SK-N-SH (cell line): ENCODE measurements around the gene HDAC11. TPM values are rescaled to one million over a fixed set of nuclear protein-coding genes. Genes with fewer than 3 reads are reported as not detected.

Experiments used
- CTCF ChIA-PET: fragments of 300-600, 350-600 bp; formaldehyde crosslinking; extraction: SDS; loops from one replicate; lab custom pipeline; 2021; lab: Yijun Ruan, JAX
- POLR2A ChIA-PET: fragments of 350-600 bp; sonication (Branson Sonifier 250); formaldehyde crosslinking; extraction: SDS; loops from one replicate; lab custom pipeline; 2020; ENCODE audit warnings: antibody characterized with exemption, inconsistent platforms; lab: Yijun Ruan, JAX
- DNase-seq: peaks from one replicate; pipeline ENCODE4 v3.0.0; 2012
- H2AFZ ChIP-seq: fragments of 200-600 bp; sonication (generic); 2 replicates; pipeline ENCODE4 v1.8.1; 2016; ENCODE audit warnings: antibody characterized with exemption, mild to moderate bottlenecking, low read depth
- H3F3A ChIP-seq: fragments of 200-600 bp; sonication (generic); replicated peaks from 2 replicates; pipeline ENCODE3; 2016; ENCODE audit warnings: antibody characterized with exemption, mild to moderate bottlenecking; ENCODE audit not compliant: insufficient read depth
- H3K27ac ChIP-seq, 2 experiments: fragments of 200-500 bp in 1 of 2; fragments of 200-600 bp in 1 of 2; sonication (Bioruptor generic) in 1 of 2; sonication (generic), shearing (Covaris generic) in 1 of 2; 2 replicates each; pipeline versions ENCODE4 v1.5.1 to v1.6.1; 2014 to 2016; ENCODE audit warnings: low read depth in 2 of 2, inconsistent platforms in 1 of 2, low read length in 1 of 2, mild to moderate bottlenecking in 1 of 2, mixed read lengths in 1 of 2
- H3K27me3 ChIP-seq: fragments of 200-600 bp; sonication (generic), shearing (Covaris generic); 2 replicates; pipeline ENCODE4 v1.6.1; 2016; ENCODE audit warnings: mixed run types; ENCODE audit not compliant: insufficient read depth
- H3K36me3 ChIP-seq, 2 experiments: fragments of 200-500 bp in 1 of 2; fragments of 200-600 bp in 1 of 2; sonication (Bioruptor generic) in 1 of 2; sonication (generic) in 1 of 2; replicated peaks in 1 of 2; 2 replicates each; pipeline versions ENCODE3 to v1.5.1; 2014 to 2016; ENCODE audit warnings: low read length in 1 of 2, mild to moderate bottlenecking in 1 of 2; ENCODE audit not compliant: insufficient read depth in 2 of 2, control insufficient read depth in 1 of 2
- H3K4me1 ChIP-seq, 2 experiments: fragments of 200-500 bp in 1 of 2; fragments of 200-600 bp in 1 of 2; sonication (Bioruptor generic) in 1 of 2; sonication (generic), shearing (Covaris generic) in 1 of 2; 2 replicates each; pipeline versions ENCODE4 v1.5.1 to v1.6.1; 2014 to 2016; ENCODE audit warnings: low read depth in 1 of 2, low read length in 1 of 2, mixed run types in 1 of 2; ENCODE audit not compliant: insufficient read depth in 2 of 2, control insufficient read depth in 1 of 2
- H3K4me2 ChIP-seq: fragments of 200-600 bp; sonication (generic), shearing (Covaris generic); 2 replicates; pipeline ENCODE4 v1.6.1; 2017; ENCODE audit warnings: mixed run types
- H3K4me3 ChIP-seq, 2 experiments: fragments of 200-500 bp in 1 of 2; fragments of 200-600 bp in 1 of 2; sonication (Bioruptor generic) in 1 of 2; sonication (generic), shearing (Covaris generic) in 1 of 2; 2 replicates each; pipeline versions ENCODE4 v1.5.1 to v1.8.1; 2014 to 2016; ENCODE audit warnings: low read depth in 2 of 2, inconsistent platforms in 1 of 2, low read length in 1 of 2, mild to moderate bottlenecking in 1 of 2, mixed read lengths in 1 of 2, moderate library complexity in 1 of 2
- H3K79me2 ChIP-seq: fragments of 200-600 bp; sonication (generic); 2 replicates; pipeline ENCODE4 v1.8.1; 2017; ENCODE audit warnings: mild to moderate bottlenecking; ENCODE audit not compliant: insufficient read depth
- H3K9ac ChIP-seq: fragments of 200-600 bp; sonication (generic); 2 replicates; pipeline ENCODE4 v1.6.1; 2017; ENCODE audit warnings: mixed run types
- H3K9me2 ChIP-seq: fragments of 200-600 bp; sonication (generic); 2 replicates; pipeline ENCODE4 v1.6.1; 2017; ENCODE audit warnings: mixed run types
- H3K9me3 ChIP-seq: fragments of 200-600 bp; sonication (generic); 2 replicates; pipeline ENCODE4 v1.6.1; 2017; ENCODE audit warnings: mixed run types, mild to moderate bottlenecking, moderate library complexity
- H4K20me1 ChIP-seq: fragments of 200-600 bp; sonication (generic); 2 replicates; pipeline ENCODE4 v1.6.1; 2017; ENCODE audit warnings: mild to moderate bottlenecking, mixed run types; ENCODE audit not compliant: insufficient read depth
- EP300 ChIP-seq, 2 experiments: IDR thresholded peaks; 2 replicates each; pipeline versions ENCODE4 v1.4.0 to v1.6.1; 2012; ENCODE audit warnings: borderline replicate concordance in 1 of 2, low read depth in 1 of 2, low read length in 1 of 2
- FOSL2 ChIP-seq: IDR thresholded peaks from 2 replicates; pipeline ENCODE4 v1.4.0; 2012; ENCODE audit warnings: low read depth, mild to moderate bottlenecking, moderate library complexity, borderline replicate concordance
- FOXM1 ChIP-seq: IDR thresholded peaks from 2 replicates; pipeline ENCODE4 v1.4.0; 2012; ENCODE audit warnings: low read depth, mild to moderate bottlenecking
- JUND ChIP-seq: IDR thresholded peaks from 2 replicates; pipeline ENCODE4 v1.4.0; 2012
- MEF2A ChIP-seq: IDR thresholded peaks from 2 replicates; pipeline ENCODE4 v1.4.0; 2012; ENCODE audit warnings: low read depth, borderline replicate concordance
- WGBS: methylation state at CpG from one replicate; pipeline ENCODE4 v1.1.6; 2017; ENCODE audit warnings: low lambda C conversion rate; 5-methylcytosine and 5-hydroxymethylcytosine counted together
- polyA plus RNA-seq, 3 experiments: library from polyadenylated mRNA; depleted of rRNA; stranded (reverse); fragments of >200 nt; gene quantifications; 2 replicates each; pipeline ENCODE4 v1.2.3, GENCODE V29; 2012
- TF ChIP-seq, protein P1 (sequence below): IDR thresholded peaks from 2 replicates; pipeline ENCODE4 v1.4.0; 2012; ENCODE audit warnings: low read depth
- TF ChIP-seq, protein P2 (sequence below): fragments of 150-350 bp; IDR thresholded peaks from 2 replicates; pipeline ENCODE4 v1.6.1; 2017; ENCODE audit warnings: antibody characterized with exemption, low read length, low read depth, borderline replicate concordance
- TF ChIP-seq, protein P3 (sequence below): fragments of 150-350 bp; IDR thresholded peaks from 2 replicates; pipeline ENCODE4 v1.6.1; 2016; ENCODE audit warnings: mild to moderate bottlenecking, low read depth, low read length
- TF ChIP-seq, protein P4 (sequence below): IDR thresholded peaks from 2 replicates; pipeline ENCODE4 v1.6.1; 2012; ENCODE audit warnings: mild to moderate bottlenecking, low read depth, low read length, moderate library complexity

HDAC11 gene
- polyA plus RNA-seq, 1 of the 3 experiments (the other 2 are of a cell fraction) = 17.5 TPM

DNA sequence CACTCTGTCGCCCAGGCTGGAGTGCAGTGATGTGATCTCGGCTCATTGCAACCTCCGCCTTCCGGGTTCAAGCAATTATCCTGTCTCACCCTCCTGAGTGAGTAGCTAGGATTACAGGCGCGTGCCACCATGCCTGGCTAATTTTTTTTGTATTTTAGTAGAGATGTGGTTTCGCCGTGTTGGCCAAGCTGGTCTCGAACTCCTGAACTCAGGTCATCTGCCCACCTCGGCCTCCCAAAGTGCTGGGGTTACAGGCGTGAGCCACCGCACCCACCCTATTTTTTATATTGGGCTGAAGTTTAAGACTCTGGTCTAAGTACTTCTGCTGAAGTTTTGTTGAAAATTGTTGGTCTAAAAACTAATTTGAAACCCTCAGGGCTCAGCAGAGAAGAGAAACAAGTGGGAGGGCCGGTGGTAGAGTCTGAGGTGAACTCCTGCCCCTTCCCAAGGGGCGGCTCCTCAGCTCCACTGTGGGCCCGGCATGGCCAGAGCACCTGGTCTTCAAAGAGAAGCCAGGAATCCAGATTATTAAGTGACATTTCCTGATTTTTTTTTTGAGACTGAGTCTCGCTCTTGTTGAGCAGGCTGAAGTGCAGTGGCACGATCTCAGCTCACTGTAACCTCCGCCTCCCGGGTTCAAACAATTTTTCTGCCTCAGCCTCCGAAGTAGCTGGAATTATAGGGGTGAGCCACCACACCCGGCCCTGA, 4.0 kb downstream of the HDAC11 start:
- Histone ChIP-seq H3K9me2 (no peaks in the 10 kb centered on the region), H3K27me3 (no peaks in the 10 kb centered on the region), H3K36me3 (peaks cover 0 to 6% of the 10 kb centered on the region in 2 experiments), H3K9me3 (no peaks in the 10 kb centered on the region), H3F3A (no peaks in the 10 kb centered on the region), H3K4me2 (no peak overlapping the region), H3K27ac (no peak overlapping the region), H3K9ac (no peak overlapping the region), H3K4me1 (peaks cover 12 to 28% of the 10 kb centered on the region in 2 experiments; a peak in 1 of 4 replicates), H3K4me3 (no peak overlapping the region), H4K20me1 (no peaks in the 10 kb centered on the region), H3K79me2 (no peaks in the 10 kb centered on the region), H2AFZ (no peak overlapping the region)
- POLR2A ChIA-PET = no interaction called here
- CTCF ChIA-PET = interaction anchor here (0.6 to 11.1 kb wide), 8 partner anchors 11 to 733 kb away, joined by 3 to 109 read pairs (median 3); no protein-coding TSS in a partner anchor
- DNase-seq = no peak
- 96% methylated on average over 21 of the region's 21 CpGs for WGBS
- TF ChIP-seq FOSL2 (no peak), EP300 (IDR thresholded peaks at IDR 0.05; ENCODE audit: borderline replicate concordance in 1 of 2, low read depth in 1 of 2, low read length in 1 of 2) (no peak), FOXM1 (no peak), JUND (no peak), MEF2A (no peak)
- TF ChIP-seq, protein P1, sequence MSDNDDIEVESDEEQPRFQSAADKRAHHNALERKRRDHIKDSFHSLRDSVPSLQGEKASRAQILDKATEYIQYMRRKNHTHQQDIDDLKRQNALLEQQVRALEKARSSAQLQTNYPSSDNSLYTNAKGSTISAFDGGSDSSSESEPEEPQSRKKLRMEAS = no peak
- TF ChIP-seq, protein P2, sequence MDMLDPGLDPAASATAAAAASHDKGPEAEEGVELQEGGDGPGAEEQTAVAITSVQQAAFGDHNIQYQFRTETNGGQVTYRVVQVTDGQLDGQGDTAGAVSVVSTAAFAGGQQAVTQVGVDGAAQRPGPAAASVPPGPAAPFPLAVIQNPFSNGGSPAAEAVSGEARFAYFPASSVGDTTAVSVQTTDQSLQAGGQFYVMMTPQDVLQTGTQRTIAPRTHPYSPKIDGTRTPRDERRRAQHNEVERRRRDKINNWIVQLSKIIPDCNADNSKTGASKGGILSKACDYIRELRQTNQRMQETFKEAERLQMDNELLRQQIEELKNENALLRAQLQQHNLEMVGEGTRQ = no peak
- TF ChIP-seq, protein P3, sequence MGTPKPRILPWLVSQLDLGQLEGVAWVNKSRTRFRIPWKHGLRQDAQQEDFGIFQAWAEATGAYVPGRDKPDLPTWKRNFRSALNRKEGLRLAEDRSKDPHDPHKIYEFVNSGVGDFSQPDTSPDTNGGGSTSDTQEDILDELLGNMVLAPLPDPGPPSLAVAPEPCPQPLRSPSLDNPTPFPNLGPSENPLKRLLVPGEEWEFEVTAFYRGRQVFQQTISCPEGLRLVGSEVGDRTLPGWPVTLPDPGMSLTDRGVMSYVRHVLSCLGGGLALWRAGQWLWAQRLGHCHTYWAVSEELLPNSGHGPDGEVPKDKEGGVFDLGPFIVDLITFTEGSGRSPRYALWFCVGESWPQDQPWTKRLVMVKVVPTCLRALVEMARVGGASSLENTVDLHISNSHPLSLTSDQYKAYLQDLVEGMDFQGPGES = no peak
- TF ChIP-seq, protein P4, sequence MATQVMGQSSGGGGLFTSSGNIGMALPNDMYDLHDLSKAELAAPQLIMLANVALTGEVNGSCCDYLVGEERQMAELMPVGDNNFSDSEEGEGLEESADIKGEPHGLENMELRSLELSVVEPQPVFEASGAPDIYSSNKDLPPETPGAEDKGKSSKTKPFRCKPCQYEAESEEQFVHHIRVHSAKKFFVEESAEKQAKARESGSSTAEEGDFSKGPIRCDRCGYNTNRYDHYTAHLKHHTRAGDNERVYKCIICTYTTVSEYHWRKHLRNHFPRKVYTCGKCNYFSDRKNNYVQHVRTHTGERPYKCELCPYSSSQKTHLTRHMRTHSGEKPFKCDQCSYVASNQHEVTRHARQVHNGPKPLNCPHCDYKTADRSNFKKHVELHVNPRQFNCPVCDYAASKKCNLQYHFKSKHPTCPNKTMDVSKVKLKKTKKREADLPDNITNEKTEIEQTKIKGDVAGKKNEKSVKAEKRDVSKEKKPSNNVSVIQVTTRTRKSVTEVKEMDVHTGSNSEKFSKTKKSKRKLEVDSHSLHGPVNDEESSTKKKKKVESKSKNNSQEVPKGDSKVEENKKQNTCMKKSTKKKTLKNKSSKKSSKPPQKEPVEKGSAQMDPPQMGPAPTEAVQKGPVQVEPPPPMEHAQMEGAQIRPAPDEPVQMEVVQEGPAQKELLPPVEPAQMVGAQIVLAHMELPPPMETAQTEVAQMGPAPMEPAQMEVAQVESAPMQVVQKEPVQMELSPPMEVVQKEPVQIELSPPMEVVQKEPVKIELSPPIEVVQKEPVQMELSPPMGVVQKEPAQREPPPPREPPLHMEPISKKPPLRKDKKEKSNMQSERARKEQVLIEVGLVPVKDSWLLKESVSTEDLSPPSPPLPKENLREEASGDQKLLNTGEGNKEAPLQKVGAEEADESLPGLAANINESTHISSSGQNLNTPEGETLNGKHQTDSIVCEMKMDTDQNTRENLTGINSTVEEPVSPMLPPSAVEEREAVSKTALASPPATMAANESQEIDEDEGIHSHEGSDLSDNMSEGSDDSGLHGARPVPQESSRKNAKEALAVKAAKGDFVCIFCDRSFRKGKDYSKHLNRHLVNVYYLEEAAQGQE = no peak
